DND-41 (cell line): Measurements from ENCODE around the gene ADD2.

Experiments used
- CTCF ChIP-seq: IDR thresholded peaks from 2 replicates; pipeline ENCODE4 v1.5.1; 2012; ENCODE audit warnings: borderline replicate concordance, low read length, moderate library complexity, mild to moderate bottlenecking; ENCODE audit not compliant: poor library complexity, severe bottlenecking; ENCODE audit errors: extremely low read depth
- EZH2 ChIP-seq: IDR thresholded peaks from 3 replicates; pipeline ENCODE4 v1.6.1; 2012; ENCODE audit warnings: borderline replicate concordance, low read depth, mild to moderate bottlenecking, moderate library complexity, low read length, inconsistent platforms; ENCODE audit not compliant: severe bottlenecking

DNA sequence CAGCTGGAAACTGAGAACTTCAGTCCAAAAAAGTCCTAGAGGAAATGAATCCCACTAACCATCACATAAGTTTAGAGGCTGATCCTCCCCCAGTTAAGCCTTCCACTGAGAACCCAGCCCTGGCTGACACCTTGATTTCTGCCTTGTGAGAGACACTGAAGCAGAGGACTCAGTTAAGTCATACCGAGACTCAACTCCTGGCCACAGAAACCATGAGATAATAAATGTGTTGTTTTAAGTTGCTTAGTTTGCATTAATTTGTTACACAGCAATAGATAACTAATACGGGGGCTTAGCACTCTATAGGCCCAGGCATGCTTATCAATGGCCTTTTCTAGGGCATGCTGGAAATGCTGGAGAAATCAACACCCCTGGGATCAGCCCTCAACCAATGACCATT, 3.4 kb upstream of the ADD2 start:
- no peak for TF ChIP-seq CTCF
- no peak for TF ChIP-seq EZH2
